Amygdala (tissue), 56 donors: ENCODE results near the gene LMTK3.
A peak's percentile ranks its signal among the peaks of the same experiment; 100 is the strongest.
"Not testable (repeated sequence)": the region's sequence is repeated elsewhere in the genome, so short reads cannot be mapped to it uniquely, and the experiment has no call there.

Experiments
- DNase-seq, 56 donors: peaks; one replicate each; lab custom pipeline; 2025; lab: John Stamatoyannopoulos, UW

Gene LMTK3

DNA sequence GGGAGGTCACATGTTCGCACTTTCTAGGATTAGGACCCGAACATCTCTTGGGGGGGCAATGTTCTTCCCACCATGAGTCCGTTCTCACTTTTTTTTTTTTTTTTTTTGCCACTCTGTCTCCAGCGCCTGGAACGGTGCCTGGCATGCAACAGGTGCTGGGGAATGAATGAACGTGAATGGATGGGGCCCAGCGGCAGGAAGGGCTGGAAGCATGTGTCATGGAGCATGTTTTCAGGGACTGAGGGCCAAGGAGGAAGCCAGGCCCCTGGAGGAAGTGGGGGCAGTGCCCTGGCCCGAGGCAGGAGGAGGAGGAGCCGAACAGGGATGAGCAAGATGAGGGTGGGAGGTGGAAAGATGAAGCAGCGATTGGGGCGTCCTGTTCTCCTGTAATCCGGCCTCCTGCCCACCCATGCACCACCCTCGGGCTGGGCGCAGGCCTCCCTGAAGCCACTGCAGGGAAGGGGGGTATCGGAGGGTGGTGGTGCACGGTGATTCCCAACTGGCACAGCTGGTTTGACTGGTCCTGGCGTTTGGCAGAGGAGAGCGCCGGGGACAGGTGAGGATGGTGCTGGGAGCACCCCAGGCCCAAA is 31.6 kb upstream of the LMTK3 start:
- DNase-seq: no peak

DNA sequence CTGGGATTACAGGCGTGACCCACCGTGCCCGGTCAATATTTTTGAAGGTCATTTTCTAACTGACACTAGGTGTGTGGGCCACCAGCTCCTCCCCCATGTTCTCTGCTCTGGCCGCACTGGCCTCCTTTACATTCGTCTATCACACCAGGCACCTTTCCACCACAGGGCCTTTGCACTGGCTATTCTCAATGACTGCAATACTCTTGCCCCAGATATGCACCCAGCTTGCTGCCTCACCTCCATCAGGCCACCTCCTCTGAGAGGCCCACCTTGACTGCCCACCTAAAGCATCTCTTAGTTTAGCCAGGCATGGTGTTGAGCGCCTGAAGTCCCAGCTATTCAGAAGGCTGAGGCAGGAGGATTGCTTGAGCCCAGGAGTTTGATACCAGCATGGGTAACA is 30.2 kb upstream of the LMTK3 start:
- DNase-seq: no peak

DNA sequence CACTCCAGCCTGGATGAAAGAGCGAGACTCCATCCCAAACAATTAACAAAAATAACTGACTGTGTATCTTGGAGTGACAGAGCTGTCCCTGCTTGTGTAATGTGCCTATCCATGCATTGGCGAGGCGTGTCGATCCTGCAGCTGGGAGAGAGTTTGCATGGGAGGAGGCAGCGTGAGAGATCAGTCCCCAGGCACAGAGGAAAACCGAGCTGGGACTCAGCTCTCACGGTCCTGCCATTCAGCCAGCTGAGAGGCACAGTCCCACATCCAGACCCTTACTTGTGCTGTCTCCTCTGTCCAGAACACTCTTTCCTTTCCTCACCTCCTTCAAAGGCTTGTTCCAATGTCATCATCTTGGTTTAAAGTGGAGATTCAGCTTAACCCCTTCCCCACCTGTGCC is 28.5 kb upstream of the LMTK3 start:
- DNase-seq: peak in 5 of 56 donors; percentile 1 to 7 (median 5)

DNA sequence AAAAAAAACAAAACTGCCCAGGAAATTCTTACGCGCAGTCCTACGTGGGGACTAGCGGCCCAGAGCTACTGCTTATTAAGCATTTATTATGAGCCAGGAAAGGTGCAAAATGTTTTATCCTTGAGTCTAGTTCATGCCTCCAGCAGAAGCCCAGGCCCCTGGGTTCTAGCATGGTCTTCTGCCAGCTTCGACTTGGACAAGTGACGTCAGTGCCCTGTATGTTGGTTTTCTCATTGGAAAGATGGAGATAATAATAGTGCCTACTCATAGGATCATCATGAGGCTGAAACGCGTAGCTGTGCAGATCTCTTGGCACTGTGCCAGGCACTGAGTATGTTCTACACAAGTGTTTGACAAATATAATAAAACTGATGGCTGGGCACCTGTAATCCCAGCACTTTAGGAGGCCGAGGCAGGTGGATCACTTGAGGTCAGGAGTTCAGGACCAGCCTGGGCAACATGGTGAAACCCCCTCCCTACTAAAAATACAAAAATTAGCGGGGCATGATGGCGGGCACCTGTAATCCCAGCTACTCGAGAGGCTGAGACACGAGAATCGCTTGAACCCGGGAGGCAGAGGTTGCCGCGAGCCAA is 28.0 kb upstream of the LMTK3 start:
- DNase-seq: peak in 23 of 56 donors; percentile 0 to 86 (median 11)

DNA sequence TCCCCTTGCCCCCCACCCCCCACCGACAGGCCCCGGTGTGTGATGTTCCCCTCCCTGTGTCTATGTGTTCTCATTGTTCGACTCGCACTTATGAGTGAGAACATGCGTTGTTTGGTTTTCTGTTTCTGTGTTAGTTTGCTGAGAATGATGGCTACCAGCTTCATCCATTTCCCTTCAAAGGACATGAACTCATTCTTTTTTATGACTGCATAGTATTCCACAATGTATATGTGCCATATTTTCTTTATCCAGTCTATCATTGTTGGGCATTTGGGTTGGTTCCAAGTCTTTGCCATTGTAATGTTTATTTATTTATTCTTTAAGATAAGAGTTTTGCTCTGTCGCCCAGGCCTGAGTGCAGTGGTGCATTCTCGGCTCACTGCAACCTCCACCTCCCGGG is 26.4 kb upstream of the LMTK3 start:
- DNase-seq: not testable (repeated sequence)

DNA sequence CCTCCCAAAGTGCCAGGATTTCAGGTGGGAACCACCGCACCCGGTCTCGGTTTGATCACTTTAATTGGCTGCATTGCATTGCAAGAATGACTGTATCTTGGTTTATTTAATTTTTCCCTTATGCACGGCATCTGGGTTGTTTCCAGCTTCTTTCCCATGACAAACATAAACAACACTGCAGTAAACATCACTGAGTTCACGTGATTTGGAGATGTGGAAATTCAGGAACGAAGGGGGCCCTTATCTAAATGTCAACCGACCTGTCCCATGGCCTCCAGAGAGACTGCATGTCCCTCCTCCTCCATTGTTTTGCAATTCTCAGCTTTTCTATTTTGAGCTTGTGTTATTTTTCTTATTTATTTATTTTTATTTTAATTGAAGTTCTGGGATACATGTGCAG is 25.9 kb upstream of the LMTK3 start:
- DNase-seq: no peak

DNA sequence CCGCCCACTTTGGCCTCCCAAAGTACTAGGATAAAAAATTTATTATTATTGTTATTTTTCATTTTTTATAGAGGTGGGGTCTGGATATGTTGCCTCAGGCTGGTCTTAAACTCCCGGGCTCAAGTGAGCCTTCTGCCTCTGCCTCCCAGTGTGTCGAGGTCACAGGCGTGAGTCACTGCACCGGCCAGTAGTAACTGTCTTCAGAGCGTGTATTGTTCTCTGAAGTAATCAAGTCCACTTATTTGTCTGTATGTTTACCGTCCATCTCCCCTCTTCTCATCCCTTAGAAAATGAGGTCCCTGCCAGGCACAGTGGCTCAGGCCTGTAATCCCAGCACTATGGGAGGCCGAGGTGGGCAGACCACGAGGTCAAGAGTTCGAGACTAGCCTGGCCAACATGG is 22.1 kb upstream of the LMTK3 start:
- DNase-seq: no peak

DNA sequence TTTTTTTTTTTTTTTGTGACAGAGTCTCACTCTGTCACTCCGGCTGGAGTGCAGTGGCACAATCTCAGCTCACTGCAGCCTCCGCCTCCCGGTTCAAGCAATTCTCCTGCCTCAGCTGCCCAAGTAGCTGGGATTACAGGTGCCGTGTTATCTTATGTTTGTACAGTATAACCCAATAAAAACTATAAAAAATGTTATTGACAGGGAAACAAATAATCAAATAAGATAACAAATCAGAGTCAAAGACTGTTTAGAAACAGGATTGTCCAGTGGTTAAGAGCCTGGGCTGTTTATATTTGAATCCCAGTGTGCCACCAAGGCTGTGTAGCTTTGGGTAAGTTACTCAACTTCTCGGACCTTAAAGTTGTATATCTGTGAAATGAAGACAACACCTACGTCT is 19.1 kb upstream of the LMTK3 start:
- no peak for DNase-seq

DNA sequence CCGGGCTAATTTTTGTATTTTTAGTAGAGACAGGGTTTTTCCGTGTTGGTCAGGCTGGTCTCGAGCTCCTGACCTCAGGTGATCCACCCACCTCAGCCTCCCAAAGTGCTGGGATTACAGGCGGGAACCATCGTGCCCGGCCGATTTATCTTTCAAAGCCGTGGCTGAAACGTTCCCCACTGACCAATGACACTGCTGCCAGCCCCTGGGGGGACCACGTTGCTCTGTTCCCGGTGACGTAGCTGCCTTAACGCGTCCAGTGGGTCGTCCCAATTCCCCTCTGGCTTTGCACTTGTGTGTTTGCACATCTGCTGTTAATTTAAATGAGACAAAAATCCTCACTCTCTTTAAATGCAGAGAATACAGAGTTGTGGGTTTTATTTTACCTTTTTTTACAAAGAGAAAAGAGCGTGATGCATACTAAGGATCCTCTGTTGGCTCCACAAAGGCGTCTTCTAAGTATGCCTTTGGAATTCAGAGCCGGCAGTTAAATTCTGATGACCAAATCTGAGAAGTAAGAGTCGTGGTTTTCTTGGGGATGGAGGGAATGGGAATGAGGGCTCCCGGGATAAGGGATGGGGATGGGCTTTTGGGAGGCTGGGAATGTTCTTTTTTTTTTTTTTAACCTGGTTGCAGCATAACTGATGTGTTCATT is 18.6 kb upstream of the LMTK3 start:
- DNase-seq: no peak

DNA sequence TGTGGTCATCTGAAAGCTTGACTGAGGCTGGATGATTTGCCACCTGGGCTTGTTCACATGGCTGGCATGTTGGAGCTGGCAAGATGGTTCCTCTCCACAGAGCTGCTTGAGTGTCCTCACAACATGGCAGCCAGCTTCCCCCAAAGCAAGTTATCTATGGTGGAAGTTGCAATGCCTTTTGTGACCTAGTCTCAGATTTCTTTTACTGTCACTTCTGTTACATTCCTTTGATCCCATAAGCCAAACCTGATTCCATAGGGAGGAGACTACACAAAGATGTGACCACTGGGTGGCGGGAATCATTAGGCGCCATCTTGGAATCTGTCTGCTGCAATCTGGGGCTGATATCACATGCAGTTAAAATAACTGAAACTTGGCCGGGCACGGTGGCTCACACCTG is 17.5 kb upstream of the LMTK3 start:
- DNase-seq: no peak

DNA sequence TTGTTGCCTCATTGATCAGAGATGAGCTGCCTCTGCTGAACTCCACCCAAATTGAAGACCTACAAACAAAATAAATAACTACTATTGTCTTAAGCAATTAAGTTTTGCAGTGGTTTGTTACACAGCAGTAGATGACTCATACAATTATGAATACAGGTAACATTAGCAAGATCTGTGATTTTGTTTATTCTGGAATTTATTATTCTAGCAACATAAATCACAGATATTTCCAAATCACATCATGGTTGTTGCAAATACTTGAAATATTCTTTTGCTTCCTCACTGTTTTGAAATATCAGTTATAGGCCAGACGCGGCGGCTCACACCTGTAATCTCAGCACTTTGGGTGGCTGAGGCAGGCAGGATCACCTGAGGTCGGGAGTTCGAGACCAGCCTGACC is 13.1 kb upstream of the LMTK3 start:
- DNase-seq: no peak

DNA sequence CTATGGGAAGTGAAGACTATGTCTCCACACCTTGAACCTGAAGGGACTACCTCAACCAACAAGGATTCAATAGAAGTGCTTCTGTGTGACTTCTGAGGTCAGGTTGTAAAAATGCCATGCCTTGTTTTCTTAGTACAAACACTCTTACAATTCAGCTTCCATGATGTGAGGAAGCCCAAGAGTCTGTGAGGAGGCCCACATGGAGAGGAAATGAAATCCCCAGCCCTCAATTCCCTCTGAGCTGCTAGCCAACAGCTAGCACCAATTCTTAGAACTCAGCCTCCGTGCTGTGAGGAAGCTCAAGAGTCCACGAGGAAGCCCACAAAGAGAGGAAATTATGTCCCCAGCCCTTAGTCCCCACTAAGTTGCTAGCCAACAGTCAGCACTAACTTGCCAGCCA is 12.6 kb upstream of the LMTK3 start:
- DNase-seq: no peak

DNA sequence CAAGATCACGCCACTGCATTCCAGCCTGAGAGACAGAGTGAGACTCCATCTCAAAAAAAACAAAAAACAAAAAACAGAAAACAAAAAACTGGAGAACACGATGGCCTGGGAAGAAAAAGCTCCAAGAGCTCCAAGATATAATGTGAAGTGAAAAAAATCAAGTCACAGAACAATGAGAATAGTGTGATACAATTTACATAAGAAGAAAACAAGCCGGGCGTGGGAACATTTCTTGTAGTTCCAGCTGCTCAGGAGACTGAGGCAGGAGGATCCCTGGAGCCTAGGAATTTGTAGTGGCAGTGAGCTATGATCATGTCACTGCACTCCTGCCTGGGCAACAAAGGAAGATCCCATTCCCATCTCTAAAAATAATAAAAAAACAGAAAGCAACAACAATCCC is 8.5 kb upstream of the LMTK3 start:
- DNase-seq: no peak

DNA sequence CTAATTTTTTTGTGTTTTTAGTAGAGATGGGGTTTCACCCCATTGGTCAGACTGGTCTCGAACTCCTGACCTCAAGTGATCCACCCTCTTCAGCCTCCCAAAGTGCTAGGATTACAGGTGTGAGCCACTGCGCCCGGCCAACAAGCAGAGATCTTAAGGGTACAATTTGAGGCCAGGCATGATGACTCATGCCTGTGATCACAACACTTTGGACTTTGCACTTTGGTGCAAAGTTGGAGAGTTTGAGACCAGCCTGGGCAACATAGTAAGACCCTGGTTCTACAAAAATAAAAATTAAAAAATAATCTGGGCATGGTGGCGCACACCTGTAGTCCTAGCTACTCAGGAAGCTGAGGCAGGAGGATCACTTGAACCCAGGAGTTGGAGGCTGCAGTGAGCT is 7.8 kb upstream of the LMTK3 start:
- not testable (repeated sequence) for DNase-seq

DNA sequence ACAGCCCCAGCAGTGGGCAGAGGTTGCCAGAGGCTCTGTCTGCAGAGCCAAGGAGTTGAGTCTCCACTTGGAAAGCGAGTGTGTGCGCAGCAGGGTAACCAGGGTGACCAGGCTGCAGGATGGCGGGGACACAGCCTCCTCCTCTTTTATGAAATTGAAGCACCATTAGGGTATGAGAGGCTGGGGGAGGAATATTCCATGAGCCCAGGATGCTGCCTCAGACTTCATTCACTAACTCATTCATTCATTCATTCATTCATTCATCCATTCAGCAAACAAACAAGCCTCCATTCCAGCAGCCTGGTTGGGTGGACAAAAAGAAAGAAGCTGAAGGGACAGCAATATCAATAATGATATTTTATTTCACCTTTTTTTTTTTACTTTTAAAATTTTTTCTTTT is 6.6 kb upstream of the LMTK3 start:
- no peak for DNase-seq

DNA sequence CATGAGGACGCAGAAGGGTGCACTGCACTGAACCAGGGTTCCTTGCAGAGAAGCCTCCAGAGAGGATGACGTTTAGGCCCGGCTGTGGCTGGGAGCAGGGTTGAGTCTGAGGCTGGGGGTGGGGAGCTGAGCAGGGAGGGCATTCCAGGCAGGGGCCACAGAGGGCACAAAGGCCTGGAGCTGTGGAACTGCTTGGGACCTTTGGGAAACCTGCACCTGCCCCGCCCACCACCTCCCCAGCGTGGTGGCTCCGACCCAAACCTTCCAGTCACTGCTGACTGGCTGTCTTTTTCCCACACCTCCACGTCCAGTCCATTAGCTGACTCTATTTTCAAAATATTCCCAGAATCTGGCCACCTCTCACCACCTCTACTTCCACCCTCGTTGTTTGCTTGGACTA is 4.9 kb upstream of the LMTK3 start:
- no peak for DNase-seq

DNA sequence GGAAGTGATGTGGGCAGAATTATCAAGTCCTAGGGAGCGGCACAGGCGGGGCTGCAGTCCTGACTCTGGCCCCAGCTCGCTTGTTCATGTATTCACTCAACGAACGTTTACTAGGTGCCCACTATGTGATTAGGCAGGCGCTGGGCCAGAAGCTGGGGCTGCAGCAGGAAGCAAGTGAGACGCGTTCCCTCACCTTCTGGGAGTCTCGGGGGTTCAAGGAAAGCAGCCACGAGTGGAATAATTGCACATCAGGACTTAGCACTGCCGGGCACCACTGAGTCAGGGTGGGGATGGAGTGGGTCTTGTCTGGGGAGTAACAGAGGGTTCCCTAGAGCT is 2.5 kb upstream of the LMTK3 start:
- DNase-seq: peak in 1 of 56 donors; percentile 55

DNA sequence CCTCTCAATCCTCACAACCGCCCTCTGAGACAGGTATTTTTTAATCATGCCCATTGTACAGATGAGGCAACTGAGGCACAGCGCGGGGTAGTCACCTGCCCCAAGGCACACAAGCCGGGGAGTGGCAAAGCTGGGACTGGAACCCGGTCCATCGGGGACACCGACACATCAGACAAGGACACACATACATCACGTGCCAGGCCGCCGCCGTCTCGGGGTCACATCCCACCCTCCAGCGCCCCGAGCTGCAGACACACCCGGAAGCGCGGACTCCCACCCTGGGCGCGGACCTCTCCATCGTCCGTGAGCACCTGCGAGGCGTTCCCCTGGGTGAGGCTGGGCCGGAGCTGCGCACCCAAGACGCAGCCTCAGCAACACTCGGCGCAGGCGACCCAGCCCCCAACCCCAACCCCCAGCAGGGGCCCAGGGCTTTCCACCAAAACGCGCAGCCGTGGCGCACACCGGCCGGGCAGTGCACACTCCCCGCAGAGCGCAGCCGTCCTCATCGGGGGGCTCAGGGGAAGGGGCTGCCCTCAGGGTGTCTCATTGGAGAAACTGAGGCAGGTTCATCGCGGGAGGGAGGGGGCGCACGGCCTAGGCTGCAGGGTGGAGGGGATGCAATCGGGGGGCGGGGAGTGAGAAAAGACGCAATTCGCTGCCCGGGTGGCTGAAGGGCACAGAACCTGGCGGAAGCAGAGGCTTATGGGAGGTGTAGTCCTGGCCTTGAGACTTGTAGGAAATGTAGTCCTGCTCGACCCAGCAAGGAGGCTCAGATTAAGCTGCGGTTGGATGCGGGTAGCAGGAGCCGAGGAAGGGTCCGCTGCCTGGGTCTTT is 1.9 kb upstream of the LMTK3 start:
- DNase-seq: peak in 55 of 56 donors; percentile 11 to 90 (median 72)

DNA sequence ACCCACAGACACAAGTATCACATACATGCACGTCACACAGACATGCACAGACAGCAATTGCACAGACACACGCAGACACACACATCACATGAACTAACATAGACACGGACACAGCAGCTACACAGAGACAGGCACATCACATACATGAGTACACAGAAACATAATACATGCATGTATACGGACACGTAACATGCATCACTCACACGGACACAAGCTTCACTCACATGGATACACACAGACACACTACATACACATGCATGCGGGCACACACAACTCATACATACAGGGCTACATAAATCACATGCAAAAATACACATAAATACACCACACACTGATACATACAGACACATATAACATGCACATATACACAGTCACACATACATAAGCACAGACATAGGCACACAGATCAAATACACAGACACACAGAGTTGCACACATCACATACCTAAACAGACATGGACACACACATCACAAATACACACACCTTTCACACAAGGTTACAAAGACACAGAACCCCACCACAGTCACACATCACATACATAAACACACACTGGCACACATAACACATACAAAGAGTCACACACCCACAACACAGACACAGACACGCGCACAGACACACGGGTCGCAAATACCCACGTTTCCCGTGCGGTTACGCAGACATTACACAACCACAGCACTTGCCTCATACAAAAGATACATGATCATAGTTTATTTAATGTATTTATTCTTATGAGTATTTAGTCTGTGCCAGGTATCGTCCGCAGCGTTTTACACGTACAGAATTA is 1.1 kb upstream of the LMTK3 start:
- DNase-seq: peak in 1 of 56 donors; percentile 26

DNA sequence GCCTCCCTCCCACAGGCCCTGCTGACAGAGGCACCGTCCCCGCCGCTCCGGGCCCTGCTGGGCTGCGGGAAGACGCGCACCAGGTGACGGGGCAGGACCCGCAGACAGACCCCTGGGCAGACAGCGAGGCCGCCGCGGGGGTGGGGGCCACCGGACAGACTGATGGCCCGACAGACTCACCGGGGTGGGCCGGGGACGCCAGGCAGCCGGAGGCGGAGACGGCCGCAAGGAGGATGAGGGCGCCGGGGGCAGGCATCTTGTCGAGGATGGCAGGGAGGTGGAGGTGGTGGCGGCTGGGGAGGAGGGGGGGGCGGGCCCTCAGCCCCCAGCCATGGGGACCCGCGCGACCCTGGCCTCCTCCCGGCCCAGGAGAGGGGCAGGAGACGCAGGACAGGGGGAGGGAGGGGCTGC is 309 bp downstream of the LMTK3 start:
- DNase-seq: peak in 4 of 56 donors; percentile 33 to 60 (median 50)
